GM18511 (cell line): ENCODE measurements around the gene PDCL3.

Experiments
- ATAC-seq: cut with Tn5 transposase; IDR thresholded peaks from one replicate; pipeline ENCODE4 v1.9.1; 2021; ENCODE audit warnings: mild to moderate bottlenecking, moderate library complexity; ENCODE audit not compliant: unreplicated experiment

The PDCL3 gene

DNA sequence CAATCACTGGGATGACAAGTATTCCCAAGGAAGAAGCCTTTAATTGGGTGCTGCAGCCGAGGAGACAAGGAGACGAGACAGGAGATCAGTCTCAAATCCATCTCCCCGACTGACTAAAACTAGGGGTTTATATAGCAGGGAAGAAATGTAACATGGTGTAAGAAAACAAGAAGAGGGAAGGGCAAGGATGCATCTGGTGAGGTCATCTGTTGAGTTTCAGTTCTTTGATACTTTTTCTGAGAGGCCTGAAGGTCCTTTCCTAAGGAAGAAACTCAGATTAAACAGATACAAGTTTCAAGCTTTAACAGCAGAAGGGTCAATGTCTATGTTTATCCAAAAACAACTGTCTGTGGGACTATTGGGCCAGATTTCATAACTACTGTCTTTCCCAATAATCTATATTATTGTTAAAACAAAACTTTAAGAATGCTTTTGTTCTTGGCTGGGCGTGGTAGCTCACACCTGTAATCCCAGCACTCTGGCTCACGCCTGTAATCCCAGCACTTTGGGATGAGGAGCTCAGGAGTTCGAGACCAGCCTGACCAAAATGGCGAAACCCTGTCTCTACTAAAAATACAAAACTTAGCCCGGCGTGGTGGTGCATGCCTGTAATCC is 2.5 kb upstream of the PDCL3 start:
- no peak for ATAC-seq

GRCh38 chr2:100561191-100561590 is 1.6 kb upstream of the PDCL3 start:
- ATAC-seq: no peak

DNA sequence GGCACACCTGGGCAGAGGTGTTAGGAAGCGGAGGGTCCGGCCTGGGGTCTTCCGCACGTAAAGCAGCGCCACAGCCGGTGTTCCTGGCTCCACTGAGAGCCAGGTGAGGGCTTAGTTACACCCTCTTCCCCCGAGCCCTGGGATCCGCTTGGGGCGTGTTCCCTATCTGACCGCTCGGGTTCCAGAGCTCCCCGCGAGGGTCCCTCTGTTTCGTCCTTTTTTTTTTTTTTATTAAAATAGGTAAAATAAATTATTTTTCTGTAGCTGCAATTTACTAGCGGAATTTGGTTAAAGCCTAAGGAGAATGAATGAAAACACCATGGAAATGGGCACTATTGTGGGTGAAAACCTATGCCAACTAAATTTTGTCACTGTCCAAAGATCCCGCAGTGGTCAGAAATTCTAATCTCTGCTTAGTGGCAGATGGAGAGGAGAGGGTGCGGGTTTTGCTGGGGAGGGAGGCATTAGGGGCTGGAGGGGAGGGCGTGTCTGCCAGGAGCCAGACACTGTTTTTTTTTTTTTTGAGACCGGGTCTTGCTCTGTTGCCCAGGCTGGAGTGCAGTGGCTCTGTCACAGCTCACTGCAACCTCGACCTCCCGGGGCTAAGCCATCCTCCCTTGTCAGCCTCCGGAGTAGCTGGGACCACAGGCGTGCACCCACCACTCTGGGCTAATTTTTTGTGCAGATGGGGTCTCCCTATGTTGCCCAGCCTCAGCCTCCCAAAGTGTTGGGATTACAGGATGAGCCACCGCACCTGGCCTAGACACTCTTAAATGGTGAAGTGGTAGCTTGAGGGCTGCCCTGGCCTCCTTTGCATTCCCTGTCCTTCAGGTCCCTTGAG is 834 bp downstream of the PDCL3 start:
- peak; percentile 13 for ATAC-seq

DNA sequence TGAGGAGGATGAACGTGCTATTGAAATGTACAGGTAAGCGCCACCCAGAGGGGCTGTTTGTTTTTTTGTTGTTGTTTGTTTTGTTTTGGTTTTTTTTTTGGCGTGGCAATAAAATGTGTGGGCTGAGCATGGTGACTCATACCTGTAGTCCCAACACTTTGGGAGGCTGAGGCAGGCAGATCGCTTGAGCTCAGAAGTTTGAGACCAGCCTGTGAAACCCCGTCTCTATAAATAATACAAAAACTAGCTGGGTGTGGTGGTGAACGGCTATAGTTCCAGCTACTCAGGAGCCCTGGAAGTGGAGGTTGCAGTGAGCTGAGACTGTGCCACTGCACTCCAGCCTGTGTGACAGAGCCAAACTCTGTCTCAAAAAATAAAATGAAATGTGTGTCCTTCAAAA is 6.2 kb downstream of the PDCL3 start:
- no peak for ATAC-seq

DNA sequence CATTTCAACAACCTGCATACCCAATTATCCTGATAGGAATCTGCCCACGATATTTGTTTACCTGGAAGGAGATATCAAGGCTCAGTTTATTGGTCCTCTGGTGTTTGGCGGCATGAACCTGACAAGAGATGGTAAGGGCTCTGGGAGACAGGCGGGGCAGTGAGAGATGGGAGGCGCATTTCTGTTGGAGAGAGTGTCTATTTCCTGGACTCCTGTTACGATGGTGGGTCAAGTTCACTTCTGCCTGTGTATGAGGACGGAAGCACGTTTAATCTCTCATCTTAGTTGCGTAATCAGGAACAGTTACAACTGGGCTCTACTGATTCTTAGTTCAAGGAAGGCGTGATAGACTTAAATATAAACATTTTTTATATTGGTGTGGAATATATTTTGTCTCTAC is 8.9 kb downstream of the PDCL3 start:
- no peak for ATAC-seq

DNA sequence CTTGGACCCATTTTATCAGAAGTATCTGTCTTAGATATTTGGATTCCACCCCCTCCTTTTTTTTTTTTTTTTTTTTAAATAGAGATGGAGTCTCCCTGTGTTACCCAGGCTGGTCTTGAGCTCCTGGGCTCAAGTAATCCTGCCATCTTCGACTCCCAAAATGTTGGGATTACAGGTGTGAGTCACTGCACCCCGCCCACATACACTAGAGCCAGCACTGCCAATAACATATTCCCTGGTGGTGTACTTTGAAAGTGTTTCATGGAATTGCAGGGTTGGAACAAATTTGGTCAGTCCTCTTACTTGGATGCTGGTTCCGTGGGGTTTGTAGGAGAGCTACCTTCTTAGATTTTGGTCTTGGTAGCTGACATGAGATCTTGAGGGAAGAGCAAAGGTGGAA is 15.0 kb downstream of the PDCL3 start:
- no peak for ATAC-seq

DNA sequence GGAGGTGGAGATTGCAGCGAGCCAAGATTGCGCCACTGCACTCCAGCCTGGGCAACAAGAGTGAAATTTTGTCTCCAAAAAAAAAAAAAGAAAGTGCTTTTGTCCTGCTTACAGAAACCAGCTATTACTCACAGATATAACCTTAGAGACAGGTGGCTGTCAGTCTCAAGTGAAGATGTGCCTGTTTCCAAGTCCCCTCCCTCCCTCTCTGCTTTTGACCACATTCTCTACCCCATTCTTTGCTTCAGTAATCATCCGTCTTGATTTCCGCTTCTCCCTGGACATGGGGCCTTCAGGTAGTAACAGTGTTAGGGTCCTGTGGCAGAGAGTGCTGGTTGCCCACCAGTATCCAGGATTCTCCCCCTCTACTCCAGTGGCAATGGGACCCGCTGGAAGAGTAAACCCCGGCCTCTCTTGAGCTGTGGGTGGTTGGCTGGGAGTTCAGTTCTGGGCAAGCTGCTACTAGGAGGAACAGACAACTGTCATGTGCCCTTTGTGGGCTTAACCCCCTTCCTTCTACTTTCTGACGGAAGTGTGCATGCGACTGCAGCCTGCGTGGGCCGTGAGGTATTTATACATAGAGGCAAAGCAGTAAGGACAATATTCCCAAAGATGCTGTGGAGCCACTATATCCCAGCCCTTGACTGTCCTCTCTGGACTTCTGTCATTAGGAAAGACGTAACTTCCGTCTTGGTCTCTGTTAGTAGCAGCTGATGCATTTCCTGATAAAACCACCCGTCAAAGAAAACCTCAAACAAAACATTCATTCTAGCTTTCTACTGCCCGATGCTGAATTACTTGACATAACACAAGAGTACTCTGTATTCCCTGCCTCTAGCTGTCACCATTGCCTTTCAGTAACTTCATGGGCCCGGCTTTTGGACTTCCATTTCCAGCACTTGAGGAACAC is 17.8 kb downstream of the PDCL3 start:
- ATAC-seq: peak; percentile 90

DNA sequence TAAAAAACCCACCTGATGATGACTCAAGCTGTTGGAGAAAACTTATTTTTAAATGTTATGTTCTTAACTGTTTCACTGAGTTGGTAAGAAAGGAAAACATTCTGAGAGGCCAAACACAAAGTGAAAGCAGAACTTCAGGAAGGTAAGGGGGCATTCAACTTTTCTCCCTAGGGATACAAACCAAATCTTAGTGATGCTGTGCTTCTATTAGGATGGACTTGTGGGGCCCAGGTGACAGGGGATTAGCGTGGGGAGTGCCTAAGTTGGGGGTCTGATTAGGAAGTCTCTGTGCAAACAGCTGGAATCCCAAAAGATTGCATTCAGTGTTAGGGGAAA is 18.5 kb downstream of the PDCL3 start:
- ATAC-seq: peak; percentile 22

- no peak for ATAC-seq
Measured at GRCh38 chr2:100584816-100585215, 22.0 kb downstream of the PDCL3 start.

- ATAC-seq: peak; percentile 85
Measured at GRCh38 chr2:100588071-100588786, 25.4 kb downstream of the PDCL3 start.

GRCh38 chr2:100589527-100589926 is 26.7 kb downstream of the PDCL3 start:
- ATAC-seq: no peak

- ATAC-seq: no peak
Measured at GRCh38 chr2:100592226-100592625, 29.4 kb downstream of the PDCL3 start.

DNA sequence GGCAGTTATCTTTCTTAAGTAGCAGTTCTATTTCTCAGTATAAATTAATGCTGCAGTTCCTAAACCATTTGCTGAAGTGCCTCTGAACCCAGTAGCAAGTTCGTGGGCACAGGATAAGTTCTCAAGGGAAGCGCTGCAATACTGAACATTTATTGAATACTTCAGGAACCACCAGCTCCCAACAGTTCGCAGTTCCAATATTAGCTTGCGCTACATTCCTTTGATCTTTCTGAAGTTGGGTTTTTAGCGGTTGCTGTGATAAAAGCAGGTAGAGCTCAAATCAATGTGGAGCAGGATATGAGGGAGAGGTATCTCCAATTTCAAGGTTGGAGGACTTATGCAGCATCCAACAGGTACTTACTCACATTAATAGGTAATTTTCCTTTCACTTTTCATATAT is 33.7 kb downstream of the PDCL3 start:
- ATAC-seq: no peak

DNA sequence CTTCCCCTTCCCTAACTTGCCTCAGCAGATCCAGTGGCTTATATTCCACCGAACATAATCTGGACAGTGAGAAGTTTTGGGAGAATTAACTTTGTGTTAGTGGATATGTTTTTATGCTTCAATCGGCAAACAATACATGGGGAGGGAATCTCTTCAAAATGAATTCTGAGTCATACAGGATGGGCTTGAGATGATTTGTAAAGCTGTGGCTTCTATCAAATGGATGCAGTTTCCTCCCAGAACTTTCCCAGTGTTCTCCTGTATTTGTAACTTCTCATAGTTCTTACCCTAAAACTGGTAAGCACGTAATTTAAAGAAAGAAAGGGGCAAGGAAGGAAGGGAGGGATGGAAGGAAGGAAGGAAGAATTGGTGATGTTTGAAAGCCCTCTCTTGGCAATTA is 36.8 kb downstream of the PDCL3 start:
- ATAC-seq: no peak

DNA sequence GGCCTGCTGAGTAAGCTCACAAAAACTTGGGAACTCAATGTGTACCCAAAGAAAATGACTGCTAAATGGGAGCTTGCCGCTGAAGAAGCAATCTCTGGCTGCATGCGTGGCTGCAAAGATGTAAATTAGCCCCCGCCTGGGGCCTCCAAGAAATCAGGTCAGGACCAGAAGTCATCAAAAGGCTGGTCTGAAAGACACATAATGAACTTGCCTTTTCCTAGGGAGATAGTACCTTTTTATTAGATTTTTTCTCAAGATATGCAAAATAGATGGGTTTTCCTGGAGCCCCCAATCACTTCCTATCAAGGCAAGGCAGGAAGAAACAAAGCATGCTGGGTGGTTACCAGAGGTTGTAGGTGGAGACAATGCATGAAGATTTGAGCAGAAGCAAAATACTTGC is 38.9 kb downstream of the PDCL3 start:
- no peak for ATAC-seq

DNA sequence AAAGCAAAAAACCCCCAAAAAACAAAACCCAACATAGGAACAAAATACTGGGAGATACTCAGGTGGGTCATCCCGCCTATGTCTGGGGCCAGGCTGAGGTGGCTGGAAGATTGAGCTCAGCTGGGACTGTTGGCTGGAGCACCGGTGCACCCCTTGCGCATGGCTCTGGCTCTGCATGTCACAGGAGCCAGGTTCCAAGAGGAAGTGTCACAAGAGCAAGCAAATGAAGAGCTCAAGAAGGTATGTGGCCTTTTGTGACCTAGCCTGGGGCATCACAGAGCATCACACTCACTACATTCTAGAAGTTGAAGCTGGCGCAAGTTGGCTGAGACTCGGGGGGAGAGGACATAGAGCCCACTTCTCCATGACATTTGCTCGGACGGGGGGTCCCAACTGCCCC is 40.6 kb downstream of the PDCL3 start:
- ATAC-seq: no peak

DNA sequence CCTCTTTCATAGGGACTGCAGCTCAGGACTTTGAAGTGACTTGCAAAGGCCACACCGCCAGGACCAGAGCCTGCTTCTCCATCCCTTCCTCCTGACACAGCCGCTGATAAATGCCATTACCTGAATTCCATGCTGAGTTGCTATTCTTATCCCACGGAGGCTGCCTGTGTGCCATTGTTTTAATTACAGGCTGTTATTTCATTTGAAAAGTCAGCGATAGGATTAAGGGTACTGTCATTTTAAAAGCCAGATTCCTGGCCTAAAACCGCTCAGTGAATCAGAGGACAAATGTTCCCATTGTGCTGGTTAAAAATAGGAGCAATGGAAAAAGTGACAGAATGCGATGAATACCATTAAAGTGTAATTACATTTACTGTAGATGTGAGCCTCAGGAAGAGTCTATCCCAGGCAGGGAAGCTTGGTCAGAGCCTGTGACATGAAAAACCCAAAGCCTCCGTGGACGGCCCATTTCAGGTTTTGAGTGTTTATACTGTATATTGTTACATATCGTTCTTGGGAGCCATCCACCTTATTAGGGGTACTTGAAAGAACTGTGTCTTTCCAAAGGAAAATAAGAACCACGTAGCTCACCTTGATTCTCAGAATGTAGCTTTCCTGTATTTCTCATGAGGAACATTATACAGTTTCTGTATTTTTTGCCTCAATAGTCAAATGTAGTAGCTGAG is 41.3 kb downstream of the PDCL3 start:
- ATAC-seq: no peak

GRCh38 chr2:100606332-100606725 is 43.5 kb downstream of the PDCL3 start:
- no peak for ATAC-seq

- no peak for ATAC-seq
Measured at GRCh38 chr2:100606726-100607343, 44.0 kb downstream of the PDCL3 start.

DNA sequence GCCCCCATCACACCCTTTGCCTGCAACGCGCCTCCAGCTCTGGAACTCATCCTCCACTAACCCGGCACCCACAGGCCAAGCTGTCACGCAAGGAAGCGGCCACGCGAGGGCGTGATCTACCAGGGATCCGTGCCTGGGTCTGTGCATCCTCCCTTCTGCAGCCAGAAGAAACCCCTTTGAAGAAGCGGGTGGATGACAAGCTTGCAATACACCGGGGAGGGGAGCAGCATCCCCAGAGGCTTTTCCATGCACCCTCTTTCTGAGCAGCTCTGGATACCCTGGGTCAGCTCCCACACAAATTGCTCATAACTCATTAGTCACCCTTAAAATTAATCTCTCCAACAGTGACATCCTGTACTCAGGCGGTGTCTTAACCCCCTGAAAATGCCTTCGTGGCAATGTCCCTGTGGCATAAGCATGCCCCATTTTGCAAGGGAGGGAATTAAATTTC is 47.6 kb downstream of the PDCL3 start:
- no peak for ATAC-seq
